Osteoblast (primary cell): Measurements from ENCODE around the gene GPN1. TPM values are rescaled to one million over a fixed set of nuclear protein-coding genes. Genes with fewer than 3 reads are reported as not detected.
A peak's percentile ranks its signal among the peaks of the same experiment; 100 is the strongest.

Experiments
- DNase-seq: peaks from one replicate; pipeline ENCODE4 v3.0.0; 2011; ENCODE audit warnings: low spot score, mixed read lengths; ENCODE audit not compliant: insufficient read length; ENCODE audit errors: missing footprints
- H2AFZ ChIP-seq: 2 replicates; pipeline ENCODE4 v1.6.0; 2011; ENCODE audit warnings: mild to moderate bottlenecking, low read length
- H3K27ac ChIP-seq: 2 replicates; pipeline ENCODE4 v1.5.1; 2011; ENCODE audit warnings: mild to moderate bottlenecking, low read depth, low read length, moderate library complexity
- H3K27me3 ChIP-seq: 2 replicates; pipeline ENCODE4 v1.6.0; 2012; ENCODE audit warnings: mild to moderate bottlenecking, control low read depth, inconsistent platforms, low read length, moderate library complexity; ENCODE audit not compliant: insufficient read depth
- H3K36me3 ChIP-seq: 2 replicates; pipeline ENCODE4 v1.5.1; 2011; ENCODE audit warnings: mild to moderate bottlenecking, low read length, control low read depth, moderate library complexity; ENCODE audit not compliant: insufficient read depth
- H3K4me1 ChIP-seq: 2 replicates; pipeline ENCODE4 v1.5.1; 2011; ENCODE audit warnings: mild to moderate bottlenecking, low read length, control low read depth, moderate library complexity; ENCODE audit not compliant: insufficient read depth
- H3K4me2 ChIP-seq: 2 replicates; pipeline ENCODE4 v1.6.0; 2011; ENCODE audit warnings: mild to moderate bottlenecking, low read length; ENCODE audit not compliant: insufficient read depth
- H3K4me3 ChIP-seq: fragments of 200-600 bp; sonication (generic); 3 replicates; pipeline ENCODE4 v1.5.1; 2012; ENCODE audit warnings: mild to moderate bottlenecking, low read length, inconsistent platforms; ENCODE audit not compliant: insufficient read depth
- H3K79me2 ChIP-seq: 2 replicates; pipeline ENCODE4 v1.6.0; 2012; ENCODE audit warnings: mild to moderate bottlenecking, low read length, control low read depth, inconsistent platforms; ENCODE audit not compliant: insufficient read depth
- H3K9me3 ChIP-seq: 2 replicates; pipeline ENCODE4 v1.5.1; 2011; ENCODE audit warnings: low read depth, low read length, control low read depth
- H4K20me1 ChIP-seq: 2 replicates; pipeline ENCODE4 v1.6.0; 2012; ENCODE audit warnings: mild to moderate bottlenecking, low read length, control low read depth; ENCODE audit not compliant: insufficient read depth
- CTCF ChIP-seq: IDR thresholded peaks from 2 replicates; pipeline ENCODE4 v1.5.1; 2011; ENCODE audit warnings: mild to moderate bottlenecking, low read depth, low read length, moderate library complexity; ENCODE audit errors: extremely low read depth
- total RNA-seq: library from RNA; depleted of rRNA; stranded (reverse); fragments of >200 nt; gene quantifications from 2 replicates; pipeline ENCODE4 v1.2.3, GENCODE V29; 2012

The GPN1 gene
- total RNA-seq, 1 donor = 27.5 TPM

GRCh38 chr2:27638037-27638637, 9.3 kb downstream of the GPN1 start:
- peak; percentile 88 for DNase-seq
- no peak overlapping the region for H3K4me3 ChIP-seq

GRCh38 chr2:27638709-27639108, 9.9 kb downstream of the GPN1 start:
- no peaks in the 10 kb centered on the region for H3K79me2 ChIP-seq
- H3K9me3 ChIP-seq = no peaks in the 10 kb centered on the region
- H4K20me1 ChIP-seq = no peaks in the 10 kb centered on the region
- peaks cover 18% of the 10 kb centered on the region for H3K4me1 ChIP-seq
- no peak overlapping the region for H3K4me3 ChIP-seq
- DNase-seq = no peak
- H3K27ac ChIP-seq = peak overlapping the region; percentile 84
- no peaks in the 10 kb centered on the region for H3K27me3 ChIP-seq
- peak overlapping the region; percentile 22 for H3K4me2 ChIP-seq
- no peak for TF ChIP-seq CTCF
- H3K36me3 ChIP-seq = peaks cover 67% of the 10 kb centered on the region
- no peak overlapping the region for H2AFZ ChIP-seq

More at GRCh38 chr2:27638037-27638637, 9.3 kb downstream of the GPN1 start:
- H2AFZ ChIP-seq = no peak overlapping the region
- peaks cover 18% of the 10 kb centered on the region for H3K4me1 ChIP-seq
- H3K79me2 ChIP-seq = no peaks in the 10 kb centered on the region
- H3K27ac ChIP-seq = peak overlapping the region; percentile 84
- H4K20me1 ChIP-seq = no peaks in the 10 kb centered on the region
- H3K36me3 ChIP-seq = peaks cover 63% of the 10 kb centered on the region
- no peak for TF ChIP-seq CTCF
- peak overlapping the region; percentile 22 for H3K4me2 ChIP-seq
- H3K27me3 ChIP-seq = no peaks in the 10 kb centered on the region
- no peaks in the 10 kb centered on the region for H3K9me3 ChIP-seq

DNA sequence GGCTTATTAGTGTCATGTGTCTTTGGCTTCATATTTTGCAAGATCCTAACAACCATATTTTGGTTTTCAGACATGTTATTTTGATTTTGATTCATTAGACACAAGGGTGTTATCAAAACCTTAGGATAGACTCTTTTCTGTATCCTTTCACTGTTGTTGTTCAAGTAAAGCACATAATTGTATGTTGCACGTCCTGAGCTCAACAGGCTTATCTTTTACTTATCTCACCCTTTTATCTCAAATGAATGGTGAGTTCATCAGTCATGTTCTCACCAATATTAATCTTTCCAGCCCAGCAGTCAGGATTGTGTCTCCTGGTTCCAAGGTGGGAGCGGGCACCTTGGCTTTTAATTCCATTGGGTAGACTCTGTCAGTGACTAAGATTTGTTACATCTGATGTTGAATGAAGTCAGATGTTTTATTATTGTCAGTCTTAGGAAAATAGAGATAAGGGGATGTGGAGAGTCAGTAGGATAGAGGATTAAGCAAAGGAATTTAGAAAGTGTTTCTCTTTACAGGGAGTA, 11.9 kb downstream of the GPN1 start:
- Histone ChIP-seq H3K36me3 (peaks cover 63% of the 10 kb centered on the region), H3K79me2 (no peaks in the 10 kb centered on the region), H2AFZ (no peak overlapping the region), H3K9me3 (no peaks in the 10 kb centered on the region), H3K27ac (peak overlapping the region; percentile 46), H3K4me2 (no peak overlapping the region), H4K20me1 (no peaks in the 10 kb centered on the region), H3K4me3 (no peak overlapping the region), H3K4me1 (peaks cover 18% of the 10 kb centered on the region), H3K27me3 (no peaks in the 10 kb centered on the region)
- DNase-seq = no peak
- TF ChIP-seq CTCF = no peak

GRCh38 chr2:27645197-27645596, 16.3 kb downstream of the GPN1 start:
- Histone ChIP-seq H3K27ac (no peak overlapping the region), H3K4me3 (no peak overlapping the region), H2AFZ (no peak overlapping the region), H3K79me2 (no peaks in the 10 kb centered on the region), H3K4me1 (peaks cover 6% of the 10 kb centered on the region), H3K27me3 (no peaks in the 10 kb centered on the region), H3K4me2 (no peak overlapping the region), H4K20me1 (no peaks in the 10 kb centered on the region), H3K9me3 (no peaks in the 10 kb centered on the region), H3K36me3 (peaks cover 78% of the 10 kb centered on the region)
- TF ChIP-seq CTCF = no peak
- no peak for DNase-seq
